ACC112 (cell line): ENCODE data around the gene CDO1.
"Not testable (repeated sequence)": the region's sequence is repeated elsewhere in the genome, so short reads cannot be mapped to it uniquely, and the experiment has no call there.

ENCODE experiments used
- H2AFZ ChIP-seq: fragments of 200-600 bp; sonication (generic); one replicate; pipeline ENCODE4 v1.6.0; 2017; ENCODE audit warnings: antibody characterized with exemption, low read length; ENCODE audit not compliant: unreplicated experiment
- H3K27ac ChIP-seq: fragments of 200-600 bp; sonication (generic); 2 replicates; pipeline ENCODE4 v1.5.1; 2014; ENCODE audit warnings: low read depth, mild to moderate bottlenecking, antibody characterized with exemption, low read length, moderate library complexity
- H3K27me3 ChIP-seq: fragments of 200-600 bp; sonication (generic); 2 replicates; pipeline ENCODE4 v1.6.1; 2014; ENCODE audit warnings: mild to moderate bottlenecking, antibody characterized with exemption, low read length, moderate library complexity, mixed read lengths; ENCODE audit not compliant: insufficient read depth
- H3K36me3 ChIP-seq: fragments of 200-600 bp; sonication (generic); 2 replicates; pipeline ENCODE4 v1.6.1; 2016; ENCODE audit warnings: mild to moderate bottlenecking, antibody characterized with exemption, low read length, moderate library complexity, mixed read lengths; ENCODE audit not compliant: insufficient read depth
- H3K4me1 ChIP-seq: fragments of 200-600 bp; sonication (generic); one replicate; pipeline ENCODE4 v1.6.1; 2016; ENCODE audit warnings: low read length, mixed read lengths; ENCODE audit not compliant: insufficient read depth, unreplicated experiment, control insufficient read depth
- H3K4me3 ChIP-seq: fragments of 200-600 bp; sonication (generic); 2 replicates; pipeline ENCODE4 v1.5.1; 2014; ENCODE audit warnings: mild to moderate bottlenecking, low read depth, low read length
- H3K79me2 ChIP-seq: fragments of 200-600 bp; sonication (generic); one replicate; pipeline ENCODE4 v1.6.0; 2016; ENCODE audit warnings: low read length; ENCODE audit not compliant: control insufficient read depth, unreplicated experiment, insufficient read depth

Gene CDO1

DNA sequence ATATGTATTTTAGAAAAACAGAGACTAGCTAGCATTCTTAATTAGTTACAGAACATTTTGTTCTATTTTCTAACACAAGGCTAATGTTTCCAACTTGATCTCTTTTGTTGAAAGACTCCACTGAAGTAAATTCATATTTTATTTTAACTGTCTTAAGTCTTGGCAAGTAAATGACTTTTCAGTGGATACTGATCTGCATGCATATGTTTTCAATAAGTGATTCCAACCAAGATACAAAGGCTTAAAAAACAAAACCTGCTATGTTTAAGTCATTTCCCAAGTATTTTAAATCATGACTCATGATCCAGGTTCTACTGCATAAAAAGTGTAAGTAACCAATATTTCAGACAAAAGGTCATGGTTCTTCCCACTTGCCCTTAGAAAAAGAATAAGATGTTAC lies 5.7 kb downstream of the CDO1 start:
- Histone ChIP-seq H3K36me3 (no peaks in the 10 kb centered on the region), H3K4me1 (peaks cover 14% of the 10 kb centered on the region), H3K4me3 (no peak overlapping the region), H3K27ac (no peak overlapping the region), H2AFZ (no peak overlapping the region), H3K79me2 (no peaks in the 10 kb centered on the region), H3K27me3 (peaks cover 28% of the 10 kb centered on the region)

DNA sequence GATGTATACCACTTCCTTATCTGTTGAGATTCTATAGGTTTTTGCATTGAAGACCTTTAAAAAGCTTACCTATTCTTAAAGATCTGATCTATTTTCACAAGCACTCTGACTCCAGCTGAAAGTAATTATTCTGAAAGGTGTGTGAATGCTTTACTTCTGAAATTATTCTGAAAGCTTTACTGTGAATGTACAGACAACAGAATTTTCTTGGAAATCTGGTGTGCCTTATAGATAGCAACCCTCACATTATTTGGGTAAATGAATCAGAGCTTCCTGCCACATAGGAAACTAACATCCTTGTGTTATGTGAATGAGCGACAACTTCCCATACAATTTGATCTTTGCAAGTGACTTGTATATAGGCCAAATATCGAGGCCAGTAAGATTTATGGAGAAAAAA lies 6.5 kb downstream of the CDO1 start:
- Histone ChIP-seq H3K4me1 (peaks cover 12% of the 10 kb centered on the region), H3K27ac (no peak overlapping the region), H2AFZ (no peak overlapping the region), H3K79me2 (no peaks in the 10 kb centered on the region), H3K4me3 (no peak overlapping the region), H3K36me3 (no peaks in the 10 kb centered on the region), H3K27me3 (peaks cover 20% of the 10 kb centered on the region)

DNA sequence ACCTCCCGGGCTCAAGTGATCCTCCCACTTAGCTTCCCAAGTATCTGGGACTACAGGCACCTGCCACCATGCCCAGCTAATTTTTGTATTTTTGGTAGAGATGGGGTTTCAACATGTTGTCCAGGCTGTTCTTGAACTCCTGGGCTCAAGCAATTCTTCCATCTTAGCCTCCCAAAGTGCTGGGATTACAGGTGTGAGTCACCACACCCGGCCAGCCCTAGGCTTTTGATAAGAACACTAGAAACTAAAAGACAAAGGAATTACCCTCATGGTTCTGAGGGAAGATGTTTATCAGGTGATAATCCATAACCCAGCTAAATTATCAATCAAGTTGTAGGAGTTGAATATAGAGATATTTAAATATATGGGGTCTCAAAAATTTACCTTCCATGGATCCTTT lies 8.4 kb downstream of the CDO1 start:
- peaks cover 12% of the 10 kb centered on the region for H3K4me1 ChIP-seq
- not testable (repeated sequence) for H3K36me3 ChIP-seq, H3K4me3 ChIP-seq, H3K79me2 ChIP-seq, H3K27ac ChIP-seq, H2AFZ ChIP-seq, H3K27me3 ChIP-seq

DNA sequence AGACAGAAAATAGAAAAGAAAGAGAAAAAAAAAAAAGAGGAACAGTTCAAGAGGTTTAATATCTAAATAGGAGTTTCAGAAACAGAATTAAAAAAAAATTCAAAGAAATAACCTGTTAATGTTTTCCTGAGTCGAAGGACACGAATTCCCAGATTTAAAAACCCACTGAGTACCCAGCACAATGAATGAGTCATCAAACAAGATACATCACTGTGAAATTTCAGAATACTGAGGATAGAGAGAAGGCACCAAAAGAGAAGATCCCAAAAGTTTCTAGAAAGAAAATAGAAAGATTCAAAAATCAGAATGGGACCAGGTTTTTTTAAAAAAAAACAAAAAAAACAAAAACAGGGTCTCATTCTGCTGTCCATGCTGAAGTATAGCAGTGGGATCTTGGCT lies 8.8 kb downstream of the CDO1 start:
- Histone ChIP-seq H3K27ac (no peak overlapping the region), H3K4me3 (no peak overlapping the region), H3K27me3 (no peaks in the 10 kb centered on the region), H3K36me3 (no peaks in the 10 kb centered on the region), H3K79me2 (no peaks in the 10 kb centered on the region), H3K4me1 (peaks cover 12% of the 10 kb centered on the region), H2AFZ (no peak overlapping the region)

DNA sequence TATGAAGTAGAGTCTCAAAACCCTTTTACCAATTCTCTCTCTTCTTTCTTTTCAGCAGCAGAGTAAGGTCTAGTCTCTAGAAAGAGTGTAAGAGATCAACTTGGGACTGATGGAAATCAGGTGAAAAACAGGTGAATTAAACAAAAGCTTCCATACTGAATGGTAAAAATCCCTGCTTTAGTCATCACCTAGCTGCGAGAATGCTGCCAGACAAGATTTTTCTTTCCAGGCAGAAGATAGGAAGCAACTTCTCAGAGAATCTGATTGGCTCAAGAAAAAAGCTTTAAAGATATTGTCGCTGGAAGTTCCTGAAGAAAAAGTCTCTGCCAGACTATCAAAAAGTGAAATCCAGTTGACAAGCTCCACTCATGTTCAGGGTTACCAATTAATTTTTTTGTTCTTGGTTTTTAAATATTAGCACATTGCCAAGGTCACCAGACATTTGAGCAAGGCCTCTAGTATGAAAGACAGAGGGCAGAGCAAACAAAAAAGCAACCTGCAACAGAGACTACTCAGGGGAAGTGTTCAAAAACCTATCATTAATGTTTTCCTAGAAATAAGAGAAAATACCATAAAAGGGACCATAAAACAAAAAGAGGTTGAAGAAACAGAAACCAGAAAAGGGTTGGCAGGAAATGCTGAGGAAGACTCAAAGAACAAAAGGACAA lies 9.3 kb downstream of the CDO1 start:
- Histone ChIP-seq H3K27me3 (no peaks in the 10 kb centered on the region), H3K27ac (no peak overlapping the region), H2AFZ (no peak overlapping the region), H3K36me3 (no peaks in the 10 kb centered on the region), H3K4me1 (peaks cover 12% of the 10 kb centered on the region), H3K4me3 (no peak overlapping the region), H3K79me2 (no peaks in the 10 kb centered on the region)

DNA sequence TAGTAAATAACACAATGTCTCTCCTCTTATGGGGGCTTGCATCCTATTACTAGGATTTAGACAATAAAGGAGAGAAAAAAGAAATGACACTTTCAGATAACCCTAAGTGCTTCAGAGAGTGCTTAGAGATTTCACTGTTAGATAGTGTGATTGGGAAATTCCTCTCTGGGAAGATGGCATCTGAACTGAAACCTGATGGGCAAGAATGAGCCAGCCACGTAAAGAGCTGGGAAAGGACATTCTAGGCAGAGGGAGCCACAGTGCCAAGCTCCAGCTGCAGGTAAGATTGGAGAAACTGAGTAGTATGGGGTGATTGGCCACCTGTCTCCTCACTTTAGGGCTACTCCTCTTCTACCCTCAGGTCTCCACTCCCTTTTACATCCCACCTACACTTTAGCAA lies 14.5 kb downstream of the CDO1 start:
- Histone ChIP-seq H3K4me1 (no peaks in the 10 kb centered on the region), H3K27me3 (no peaks in the 10 kb centered on the region), H3K4me3 (no peak overlapping the region), H2AFZ (no peak overlapping the region), H3K36me3 (no peaks in the 10 kb centered on the region), H3K79me2 (no peaks in the 10 kb centered on the region), H3K27ac (no peak overlapping the region)

DNA sequence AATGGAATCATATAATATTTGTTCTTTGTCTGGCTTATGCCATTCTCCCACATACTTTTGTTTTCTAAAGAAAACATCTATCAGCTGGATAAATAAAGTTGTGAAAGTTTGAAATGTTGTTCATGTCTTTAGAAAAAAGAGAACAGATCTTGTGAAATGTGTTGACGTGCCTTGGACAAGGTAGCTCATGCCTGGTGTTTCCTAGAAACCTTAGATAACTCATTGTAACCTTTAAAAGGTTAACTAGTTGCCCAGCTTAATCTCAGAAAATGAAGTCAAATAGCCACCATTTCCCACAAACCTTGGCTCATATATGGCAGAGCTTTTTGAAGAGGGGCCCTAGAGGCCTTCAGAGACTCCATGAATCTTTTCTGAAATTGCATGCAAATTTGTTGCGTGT lies 15.3 kb downstream of the CDO1 start:
- Histone ChIP-seq H3K36me3 (no peaks in the 10 kb centered on the region), H3K4me3 (no peak overlapping the region), H3K4me1 (no peaks in the 10 kb centered on the region), H3K27me3 (no peaks in the 10 kb centered on the region), H3K79me2 (no peaks in the 10 kb centered on the region), H3K27ac (no peak overlapping the region), H2AFZ (no peak overlapping the region)

DNA sequence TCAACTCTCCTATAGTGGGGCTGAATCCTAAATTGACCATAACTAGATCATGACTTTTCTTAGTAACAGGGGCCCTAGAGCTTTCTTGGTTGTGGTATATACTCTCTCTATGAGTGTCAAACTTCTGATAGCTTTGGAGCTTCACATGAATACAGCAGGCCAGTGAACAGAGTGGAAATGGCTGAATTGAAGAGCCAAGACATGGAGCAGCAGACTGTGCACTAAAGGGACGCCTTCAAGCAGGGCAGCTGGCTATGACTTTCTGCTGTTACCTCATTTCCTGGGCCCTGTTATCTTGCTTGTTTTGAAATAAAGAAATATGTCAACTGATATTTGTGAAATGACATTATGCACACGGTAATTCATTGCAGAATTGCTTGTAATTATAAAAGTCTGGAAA lies 16.4 kb downstream of the CDO1 start:
- H3K27ac ChIP-seq = no peak overlapping the region

GRCh38 chr5:115798252-115798651 lies 18.2 kb downstream of the CDO1 start:
- no peaks in the 10 kb centered on the region for H3K36me3 ChIP-seq
- H3K27me3 ChIP-seq = 0 out of 2 replicates have a peak, but pooled peaks cover under 1% of the 10 kb centered on the region
- no peaks in the 10 kb centered on the region for H3K79me2 ChIP-seq
- H3K4me3 ChIP-seq = no peak overlapping the region
- no peak overlapping the region for H3K27ac ChIP-seq
- no peak overlapping the region for H2AFZ ChIP-seq
- H3K4me1 ChIP-seq = no peaks in the 10 kb centered on the region

More for the DNA sequence above, 16.4 kb downstream of the CDO1 start:
- H3K36me3 ChIP-seq = no peaks in the 10 kb centered on the region
- H3K4me1 ChIP-seq = no peaks in the 10 kb centered on the region
- H3K79me2 ChIP-seq = no peaks in the 10 kb centered on the region
- H3K27me3 ChIP-seq = no peaks in the 10 kb centered on the region
- no peak overlapping the region for H3K4me3 ChIP-seq
- no peak overlapping the region for H2AFZ ChIP-seq

GRCh38 chr5:115796656-115797055 lies 19.8 kb downstream of the CDO1 start:
- Histone ChIP-seq H2AFZ (no peak overlapping the region), H3K27ac (no peak overlapping the region), H3K4me1 (no peaks in the 10 kb centered on the region), H3K27me3 (peaks cover 14% of the 10 kb centered on the region; the same call in 1 of the 2 replicates), H3K36me3 (no peaks in the 10 kb centered on the region), H3K79me2 (no peaks in the 10 kb centered on the region), H3K4me3 (no peak overlapping the region)

- Histone ChIP-seq H2AFZ (no peak overlapping the region), H3K27ac (no peak overlapping the region), H3K4me3 (no peak overlapping the region), H3K4me1 (no peaks in the 10 kb centered on the region), H3K79me2 (no peaks in the 10 kb centered on the region), H3K36me3 (no peaks in the 10 kb centered on the region), H3K27me3 (peaks cover 21% of the 10 kb centered on the region; the same call in 1 of the 2 replicates)
Measured at GRCh38 chr5:115795700-115796099, 20.8 kb downstream of the CDO1 start.
